CD14-positive monocyte (primary cell): Measurements from ENCODE around the gene SLC16A13. TPM values are rescaled to one million over a fixed set of nuclear protein-coding genes. Genes with fewer than 3 reads are reported as not detected.

Experiments used
- DNase-seq, 3 donors: peaks; one replicate each; pipeline ENCODE4 v3.0.0-alpha.2; 2011 to 2022
- H2AFZ ChIP-seq: 2 replicates; pipeline ENCODE4 v1.6.0; 2012; ENCODE audit warnings: mild to moderate bottlenecking, low read depth, low read length, inconsistent platforms; ENCODE audit not compliant: insufficient read depth, poor library complexity, severe bottlenecking
- H3K27ac ChIP-seq, 2 donors: 1 replicate in 1 of 2; 2 replicates in 1 of 2; pipeline ENCODE4 v1.5.1; 2012 to 2013; ENCODE audit warnings: low read length in 2 of 2, control low read depth in 1 of 2, inconsistent platforms in 1 of 2, low read depth in 1 of 2, mild to moderate bottlenecking in 1 of 2
- H3K27me3 ChIP-seq, 2 donors: one replicate each; pipeline versions ENCODE4 v1.6.0 to v1.6.1; 2011 to 2013; ENCODE audit warnings: low read length in 2 of 2; ENCODE audit not compliant: control insufficient read depth in 2 of 2, insufficient read depth in 2 of 2
- H3K36me3 ChIP-seq, 2 donors: replicated peaks in 1 of 2; 1 replicate in 1 of 2; 2 replicates in 1 of 2; pipeline versions ENCODE4 v1.5.1 to v1.6.1; 2012 to 2013; ENCODE audit warnings: low read length in 2 of 2, control low read depth in 1 of 2, inconsistent platforms in 1 of 2, mild to moderate bottlenecking in 1 of 2; ENCODE audit not compliant: insufficient read depth in 2 of 2, control insufficient read depth in 1 of 2
- H3K4me1 ChIP-seq, 2 donors: 1 replicate in 1 of 2; 2 replicates in 1 of 2; pipeline versions ENCODE4 v1.5.1 to v1.6.1; 2012 to 2013; ENCODE audit warnings: low read length in 2 of 2, control low read depth in 1 of 2, inconsistent platforms in 1 of 2, mild to moderate bottlenecking in 1 of 2, moderate library complexity in 1 of 2; ENCODE audit not compliant: insufficient read depth in 2 of 2, control insufficient read depth in 1 of 2
- H3K4me2 ChIP-seq: replicated peaks from 2 replicates; pipeline ENCODE3; 2012; ENCODE audit warnings: low read length, moderate library complexity, mild to moderate bottlenecking; ENCODE audit not compliant: poor library complexity, severe bottlenecking; ENCODE audit errors: extremely low read depth
- H3K4me3 ChIP-seq, 3 experiments: fragments of 200-600 bp in 1 of 3; sonication (generic) in 1 of 3; replicated peaks in 1 of 3; 1 replicate in 2 of 3; 2 replicates in 1 of 3; pipeline ENCODE4 v1.5.1; 2011 to 2013; ENCODE audit warnings: low read length in 3 of 3, mild to moderate bottlenecking in 3 of 3, control low read depth in 2 of 3, low read depth in 2 of 3, inconsistent platforms in 1 of 3, moderate library complexity in 1 of 3
- H3K79me2 ChIP-seq: 2 replicates; pipeline ENCODE4 v1.6.0; 2012; ENCODE audit warnings: mild to moderate bottlenecking, control low read depth, inconsistent platforms, low read length, moderate library complexity; ENCODE audit not compliant: insufficient read depth
- H3K9ac ChIP-seq: 2 replicates; pipeline ENCODE4 v1.6.0; 2017; ENCODE audit warnings: low read length, mild to moderate bottlenecking; ENCODE audit not compliant: insufficient read depth, poor library complexity, severe bottlenecking
- H3K9me3 ChIP-seq, 2 donors: replicated peaks in 1 of 2; 1 replicate in 1 of 2; 2 replicates in 1 of 2; pipeline versions ENCODE4 v1.5.1 to v1.6.1; 2012 to 2013; ENCODE audit warnings: low read length in 2 of 2, control low read depth in 1 of 2; ENCODE audit not compliant: control insufficient read depth in 1 of 2, insufficient read depth in 1 of 2
- H4K20me1 ChIP-seq: 2 replicates; pipeline ENCODE4 v1.6.0; 2012; ENCODE audit warnings: mild to moderate bottlenecking, low read length, control low read depth, moderate library complexity; ENCODE audit not compliant: insufficient read depth
- H3K27ac Mint-ChIP-seq, 7 donors: one replicate each; pipeline ENCODE4 v1.8.0; 2020; ENCODE audit warnings: mild to moderate bottlenecking in 7 of 7, mixed read lengths in 7 of 7, moderate library complexity in 6 of 7, inconsistent platforms in 2 of 7
- H3K27me3 Mint-ChIP-seq, 3 donors: one replicate each; pipeline ENCODE4 v1.8.0; 2021 to 2022; ENCODE audit warnings: low read depth in 3 of 3, mild to moderate bottlenecking in 3 of 3, mixed read lengths in 3 of 3, moderate library complexity in 3 of 3, inconsistent platforms in 1 of 3
- H3K36me3 Mint-ChIP-seq, 2 donors: one replicate each; pipeline ENCODE4 v1.8.0; 2020; ENCODE audit warnings: mixed read lengths in 2 of 2, inconsistent platforms in 1 of 2, mild to moderate bottlenecking in 1 of 2
- H3K4me1 Mint-ChIP-seq: one replicate; pipeline ENCODE4 v1.8.0; 2020; ENCODE audit warnings: mild to moderate bottlenecking, mixed read lengths
- H3K4me3 Mint-ChIP-seq, 2 donors: one replicate each; pipeline ENCODE4 v1.8.0; 2020; ENCODE audit warnings: mild to moderate bottlenecking in 2 of 2, mixed read lengths in 2 of 2, moderate library complexity in 1 of 2
- H3K9me3 Mint-ChIP-seq, 7 donors: one replicate each; pipeline ENCODE4 v1.8.0; 2020 to 2022; ENCODE audit warnings: mixed read lengths in 7 of 7, mild to moderate bottlenecking in 6 of 7, moderate library complexity in 6 of 7, inconsistent platforms in 2 of 7
- CTCF ChIP-seq: fragments of 200-600 bp; IDR thresholded peaks from one replicate; pipeline ENCODE4 v1.8.0; 2022; ENCODE audit warnings: antibody characterized with exemption, mild to moderate bottlenecking
- WGBS: methylation state at CpG from one replicate; pipeline ENCODE4 v1.1.5; 2013; ENCODE audit warnings: missing lambda C conversion rate; ENCODE audit not compliant: insufficient coverage; 5-methylcytosine and 5-hydroxymethylcytosine counted together
- intact Hi-C, 2 donors: fragments of 100-400 bp; cut with micrococcal nuclease; formaldehyde crosslinking; loops; one replicate each; pipeline versions ENCODE4 v1.15.0 to v1.15.1; 2023
- polyA plus RNA-seq, 3 donors: library from polyadenylated mRNA; depleted of rRNA in 1 of 3; unstranded in 2 of 3; stranded (reverse) in 1 of 3; fragments of 300-500 nt in 2 of 3; fragments of >200 nt in 1 of 3; fragmentation: Illumina TruSeq in 2 of 3; gene quantifications; 1 replicate in 2 of 3; 2 replicates in 1 of 3; pipeline ENCODE4 v1.2.3, GENCODE V29; 2012 to 2021

SLC16A13 gene
- polyA plus RNA-seq, 3 donors: 0.93 to 3.1 (median 2.2) TPM

GRCh38 chr17:7060165-7060891 lies 24.5 kb downstream of the SLC16A13 start:
- Histone ChIP-seq H2AFZ (no peak overlapping the region), H3K4me1 (peaks cover 19 to 28% of the 10 kb centered on the region in 2 donors), H3K27me3 (no peaks in the 10 kb centered on the region), H3K9me3 (no peaks in the 10 kb centered on the region), H3K79me2 (no peaks in the 10 kb centered on the region), H3K36me3 (no peaks in the 10 kb centered on the region), H3K4me2 (no peak overlapping the region), H3K4me3 (no peak overlapping the region), H4K20me1 (no peaks in the 10 kb centered on the region), H3K27ac (no peak overlapping the region), H3K9ac (no peak overlapping the region)
- Mint-ChIP-seq H3K27me3 (peaks cover 4 to 10% (median 8%) of the 10 kb centered on the region in 3 donors), H3K36me3 (peaks cover 0 to 3% of the 10 kb centered on the region in 2 donors), H3K4me3 (no peak overlapping the region), H3K9me3 (peaks cover 0 to 3% (median 0%) of the 10 kb centered on the region in 7 donors), H3K4me1 (peaks cover 32% of the 10 kb centered on the region), H3K27ac (peak overlapping the region in 2 of 7 donors; percentile 10 to 14)
- intact Hi-C loops: loop anchor here in 1 of 2 donors (5.0 kb wide), 1 partner anchor 37 kb away; no protein-coding TSS in a partner anchor
- TF ChIP-seq CTCF: no peak
- WGBS: 74% methylated on average over 3 of the region's 6 CpGs
- DNase-seq: peak in 1 of 3 donors; percentile 47

GRCh38 chr17:7063518-7064094 lies 27.8 kb downstream of the SLC16A13 start:
- DNase-seq: no peak
- H3K27me3 Mint-ChIP-seq: peaks cover 9 to 10% (median 9%) of the 10 kb centered on the region in 3 donors
- H3K9me3 ChIP-seq: peaks cover 9 to 14% of the 10 kb centered on the region in 2 donors
- H3K27ac ChIP-seq: no peak overlapping the region
- H3K36me3 Mint-ChIP-seq: peaks cover 7 to 8% of the 10 kb centered on the region in 2 donors
- H4K20me1 ChIP-seq: no peaks in the 10 kb centered on the region
- peaks cover 32% of the 10 kb centered on the region for H3K4me1 Mint-ChIP-seq
- peaks cover 14 to 28% of the 10 kb centered on the region in 2 donors for H3K4me1 ChIP-seq
- H3K4me3 Mint-ChIP-seq: peak overlapping the region in 1 of 2 donors; percentile 24
- H3K4me3 ChIP-seq: no peak overlapping the region
- H3K4me2 ChIP-seq: no peak overlapping the region
- 96% methylated on average over 3 of the region's 6 CpGs for WGBS
- intact Hi-C loops: loop anchor here in 1 of 2 donors (5.0 kb wide), 1 partner anchor 34 kb away; no protein-coding TSS in a partner anchor
- no peak for TF ChIP-seq CTCF
- H3K27me3 ChIP-seq: no peaks in the 10 kb centered on the region
- peaks cover 10 to 17% (median 13%) of the 10 kb centered on the region in 7 donors for H3K9me3 Mint-ChIP-seq
- H2AFZ ChIP-seq: no peak overlapping the region
- no peaks in the 10 kb centered on the region for H3K36me3 ChIP-seq
- no peaks in the 10 kb centered on the region for H3K79me2 ChIP-seq
- no peak overlapping the region for H3K9ac ChIP-seq
- H3K27ac Mint-ChIP-seq: peak overlapping the region in 1 of 7 donors; percentile 63
